GM10266 (cell line): ENCODE measurements around the gene TMEM242.

ENCODE experiments used
- DNase-seq: peaks from one replicate; pipeline ENCODE4 v3.0.0; 2012; ENCODE audit errors: extremely low spot score
- CTCF ChIP-seq: IDR thresholded peaks from 2 replicates; pipeline ENCODE4 v1.5.1; 2012; ENCODE audit warnings: mild to moderate bottlenecking, low read depth; ENCODE audit not compliant: control insufficient read depth, insufficient read depth; ENCODE audit errors: missing control alignments

TMEM242 gene

GRCh38 chr6:157307661-157308060 lies 15.7 kb downstream of the TMEM242 start:
- TF ChIP-seq CTCF: no peak

GRCh38 chr6:157305670-157306653 lies 17.4 kb downstream of the TMEM242 start:
- TF ChIP-seq CTCF: no peak
- no peak for DNase-seq

More at GRCh38 chr6:157307661-157308060, 15.7 kb downstream of the TMEM242 start:
- no peak for DNase-seq

GRCh38 chr6:157304899-157305663 lies 18.2 kb downstream of the TMEM242 start:
- TF ChIP-seq CTCF: no peak
- no peak for DNase-seq

- no peak for DNase-seq
- no peak for TF ChIP-seq CTCF
Measured at GRCh38 chr6:157302736-157303135, 20.6 kb downstream of the TMEM242 start.

- no peak for DNase-seq
- no peak for TF ChIP-seq CTCF
Measured at GRCh38 chr6:157300436-157300835, 22.9 kb downstream of the TMEM242 start.

- TF ChIP-seq CTCF: no peak
- no peak for DNase-seq
Measured at GRCh38 chr6:157300006-157300405, 23.3 kb downstream of the TMEM242 start.

- DNase-seq: no peak
- TF ChIP-seq CTCF: no peak
Measured at GRCh38 chr6:157298216-157298724, 25.0 kb downstream of the TMEM242 start.
